ENCODE measurements around the gene DNM3.

Gene DNM3

GRCh38 chr1:172411791-172412338 lies 570.6 kb downstream of the DNM3 start:
- no peak for ATAC-seq
- TF ChIP-seq TSHZ2 (CRISPR knock-in tag; IDR thresholded peaks at IDR 0.05) (no peak), CSRNP3 (CRISPR knock-in tag; IDR thresholded peaks at IDR 0.05) (no peak), ZNF8 (CRISPR knock-in tag; IDR thresholded peaks at IDR 0.05) (no peak), PPARA (CRISPR knock-in tag; IDR thresholded peaks at IDR 0.05; ENCODE audit: borderline replicate concordance) (no peak)

- no peak for ATAC-seq
- TF ChIP-seq SNAI2 (CRISPR knock-in tag; IDR thresholded peaks at IDR 0.05) (no peak), ZFP30 (CRISPR knock-in tag; IDR thresholded peaks at IDR 0.05) (no peak), CSDC2 (CRISPR knock-in tag; IDR thresholded peaks at IDR 0.05) (no peak), POU6F1 (CRISPR knock-in tag; IDR thresholded peaks at IDR 0.05; ENCODE audit: borderline replicate concordance, low read depth) (no peak), ZFP3 (CRISPR knock-in tag; IDR thresholded peaks at IDR 0.05) (no peak), ARNTL (CRISPR knock-in tag; IDR thresholded peaks at IDR 0.05; ENCODE audit: borderline replicate concordance, low read depth) (no peak), ZNF8 (CRISPR knock-in tag; IDR thresholded peaks at IDR 0.05) (no peak), ZC3H10 (CRISPR knock-in tag; IDR thresholded peaks at IDR 0.05) (no peak), PATZ1 (CRISPR knock-in tag; IDR thresholded peaks at IDR 0.05; ENCODE audit: borderline replicate concordance) (no peak), ZNF70 (CRISPR knock-in tag; IDR thresholded peaks at IDR 0.05) (no peak), TOX (CRISPR knock-in tag; IDR thresholded peaks at IDR 0.05; ENCODE audit: borderline replicate concordance) (no peak)
These were observed 573.0 kb downstream of the DNM3 start for GRCh38 chr1:172414331-172414730.

GRCh38 chr1:172416496-172417035 lies 575.3 kb downstream of the DNM3 start:
- no peak for TF ChIP-seq TOX (CRISPR knock-in tag; IDR thresholded peaks at IDR 0.05; ENCODE audit: borderline replicate concordance)
- TF ChIP-seq CSRNP3 (CRISPR knock-in tag; IDR thresholded peaks at IDR 0.05) = no peak
- TF ChIP-seq ZC3H10 (CRISPR knock-in tag; IDR thresholded peaks at IDR 0.05) = no peak
- TF ChIP-seq POU6F1 (CRISPR knock-in tag; IDR thresholded peaks at IDR 0.05; ENCODE audit: borderline replicate concordance, low read depth) = no peak
- no peak for TF ChIP-seq GLIS3 (CRISPR knock-in tag; IDR thresholded peaks at IDR 0.05)
- TF ChIP-seq PATZ1 (CRISPR knock-in tag; IDR thresholded peaks at IDR 0.05; ENCODE audit: borderline replicate concordance) = no peak
- no peak for TF ChIP-seq SNAI2 (CRISPR knock-in tag; IDR thresholded peaks at IDR 0.05)
- ATAC-seq = no peak

Measured in SK-N-SH treated with all-trans-retinoic acid at 6 μM for 48 hours (cell line).